Fibroblast of upper back skin (primary cell): ENCODE results near the gene EGR1.

Experiments
- DNase-seq: peaks from one replicate; pipeline ENCODE4 v3.0.0-alpha.2; 2013

EGR1 gene

GRCh38 chr5:138465261-138466124, at the start of gene EGR1:
EGR1 (plus strand) TSS chr5:138465479; CDS start chr5:138465762, 283 bp downstream.
- peak; percentile 94 for DNase-seq

GRCh38 chr5:138418444-138418843, 46.8 kb upstream of the EGR1 start:
- DNase-seq = no peak

- no peak for DNase-seq
These were observed 40.2 kb upstream of the EGR1 start for GRCh38 chr5:138425079-138425478.

GRCh38 chr5:138435943-138436342, 29.3 kb upstream of the EGR1 start:
- DNase-seq = no peak

- DNase-seq = no peak
These were observed 27.1 kb upstream of the EGR1 start for GRCh38 chr5:138438003-138438723.

GRCh38 chr5:138438724-138439476, 26.4 kb upstream of the EGR1 start, which contains the start of gene REEP2:
REEP2 (plus strand) TSS chr5:138439057; CDS start chr5:138439209, 152 bp downstream.
- peak; percentile 29 for DNase-seq

GRCh38 chr5:138439477-138440158, 25.7 kb upstream of the EGR1 start:
- DNase-seq = peak; percentile 4

- no peak for DNase-seq
These were observed 24.9 kb upstream of the EGR1 start for GRCh38 chr5:138440159-138441073.

GRCh38 chr5:138441221-138441620, 24.1 kb upstream of the EGR1 start:
- no peak for DNase-seq

GRCh38 chr5:138444078-138444773, 21.1 kb upstream of the EGR1 start:
- DNase-seq = no peak

- no peak for DNase-seq
These were observed 20.3 kb upstream of the EGR1 start for GRCh38 chr5:138444774-138445546.

- no peak for DNase-seq
These were observed 19.6 kb upstream of the EGR1 start for GRCh38 chr5:138445547-138446271.

GRCh38 chr5:138448070-138448469, 17.2 kb upstream of the EGR1 start:
- DNase-seq = no peak

GRCh38 chr5:138448481-138449398, 16.5 kb upstream of the EGR1 start:
- DNase-seq = peak; percentile 68

- peak; percentile 78 for DNase-seq
These were observed 15.6 kb upstream of the EGR1 start for GRCh38 chr5:138449501-138450239.

GRCh38 chr5:138450971-138451370, 14.3 kb upstream of the EGR1 start:
- no peak for DNase-seq

- no peak for DNase-seq
These were observed 12.6 kb upstream of the EGR1 start for GRCh38 chr5:138452720-138453119.
